ENCODE data around the gene ZNF132.
"Not testable (repeated sequence)": the region's sequence is repeated elsewhere in the genome, so short reads cannot be mapped to it uniquely, and the experiment has no call there.

Gene ZNF132

DNA sequence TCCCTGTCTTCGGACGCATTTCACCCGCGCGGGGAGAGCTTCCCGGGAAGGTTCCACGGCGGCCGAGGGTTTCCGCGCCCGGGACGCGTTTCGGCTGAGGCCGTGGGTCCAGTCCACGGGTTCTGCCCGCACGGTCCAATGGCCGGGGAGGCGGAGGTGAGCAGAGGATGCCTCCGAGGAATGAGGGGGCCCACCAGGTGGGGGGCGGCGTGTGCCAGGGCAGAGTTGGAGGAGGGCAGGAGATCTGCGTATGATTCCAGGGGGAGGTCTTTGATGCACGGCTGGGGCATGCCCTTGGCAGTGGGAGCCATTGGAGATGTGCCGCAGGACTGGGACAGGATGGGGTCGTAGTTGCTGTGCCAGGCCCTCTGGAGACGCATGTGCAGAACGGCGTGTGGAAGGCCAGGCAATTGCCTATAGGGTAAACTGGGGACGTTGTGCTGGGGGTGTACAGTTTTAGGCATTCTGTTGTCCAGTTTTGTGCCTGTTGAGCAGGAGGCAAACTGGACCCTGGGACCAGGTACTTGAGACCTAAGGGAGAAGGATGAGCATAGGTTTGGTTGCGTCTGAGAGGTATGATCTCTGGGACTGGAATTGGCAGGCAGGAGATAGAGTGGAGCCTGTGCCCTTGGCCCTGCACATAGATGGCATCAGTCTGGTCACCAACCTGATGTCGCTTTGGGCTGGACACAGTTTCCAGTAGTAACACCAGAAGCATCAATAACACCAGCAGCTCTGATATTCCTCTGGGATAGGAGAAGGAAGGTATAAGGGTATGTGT lies 30.8 kb downstream of the ZNF132 start:
- no peak for DNase-seq (ENCODE audit: extremely low spot score)
- no peak for TF ChIP-seq FOXK2 (IDR thresholded peaks at IDR 0.05)
- TF ChIP-seq ELF4 (IDR thresholded peaks at IDR 0.05) = no peak
- no peak for TF ChIP-seq PKNOX1 (IDR thresholded peaks at IDR 0.05)
- no peak for TF ChIP-seq L3MBTL2 (conservative IDR thresholded peaks at IDR 0.05)
- TF ChIP-seq BHLHE40 (IDR thresholded peaks at IDR 0.05; ENCODE audit: borderline replicate concordance) = no peak
- no peak for TF ChIP-seq LEF1 (IDR thresholded peaks at IDR 0.05; ENCODE audit: borderline replicate concordance)
- TF ChIP-seq ARNT (IDR thresholded peaks at IDR 0.05) = no peak
- no peak for TF ChIP-seq FOXA1 (IDR thresholded peaks at IDR 0.05)
- no peak for TF ChIP-seq SUZ12 (IDR thresholded peaks at IDR 0.05)
- TF ChIP-seq SP1 (IDR thresholded peaks at IDR 0.05) = no peak
- TF ChIP-seq TARDBP (IDR thresholded peaks at IDR 0.05) = no peak
- no peak for TF ChIP-seq ZNF384 (IDR thresholded peaks at IDR 0.05)
- TF ChIP-seq FOXM1 (IDR thresholded peaks at IDR 0.05; ENCODE audit: borderline replicate concordance) = no peak
- no peak for TF ChIP-seq HDGF (IDR thresholded peaks at IDR 0.05; ENCODE audit: borderline replicate concordance)
- CTCF ChIA-PET = no interaction called here
- POLR2A ChIA-PET = interaction anchor here (0.6 to 2.6 kb wide), 15 partner anchors 8 to 130 kb away, joined by 3 to 17 read pairs (median 3); partner anchors contain the start of genes RPS5, ZBTB45, ZNF324B and ZNF497

- DNase-seq (ENCODE audit: extremely low spot score) = peak; percentile 91
- TF ChIP-seq SP1 (IDR thresholded peaks at IDR 0.05) (no peak), PKNOX1 (IDR thresholded peaks at IDR 0.05) (no peak), SUZ12 (IDR thresholded peaks at IDR 0.05) (no peak), TARDBP (IDR thresholded peaks at IDR 0.05) (peak; percentile 84), ELF4 (IDR thresholded peaks at IDR 0.05) (peak; percentile 58), L3MBTL2 (conservative IDR thresholded peaks at IDR 0.05) (peak; percentile 1; the same call in 1 of the 2 replicates), FOXM1 (IDR thresholded peaks at IDR 0.05; ENCODE audit: borderline replicate concordance) (no peak)
- POLR2A ChIA-PET = interaction anchor here (0.5 to 2.6 kb wide), 17 partner anchors 9 to 136 kb away, joined by 3 to 17 read pairs (median 3); partner anchors contain the start of genes RPS5, TRIM28, ZBTB45 and ZNF324B
- CTCF ChIA-PET = no interaction called here
Measured at GRCh38 chr19:58408152-58409009, 31.6 kb downstream of the ZNF132 start, which contains the start of gene ZNF584. TSS of gene ZNF584 (plus strand) at chr19:58408649. CDS start at chr19:58409148, 499 bp downstream.

- TF ChIP-seq L3MBTL2 (conservative IDR thresholded peaks at IDR 0.05) (peak; percentile 50; the same call in 1 of the 2 replicates), ZNF384 (IDR thresholded peaks at IDR 0.05) (no peak)
- ChIA-PET POLR2A (interaction anchor here (0.5 to 2.6 kb wide), 10 partner anchors 10 to 136 kb away, joined by 3 to 17 read pairs (median 3); partner anchors contain the start of genes RNF225, RPS5, TRIM28 and ZBTB45), CTCF (no interaction called here)
- DNase-seq (ENCODE audit: extremely low spot score) = no peak
Measured at GRCh38 chr19:58407658-58408151, 32.2 kb downstream of the ZNF132 start.

- ChIA-PET POLR2A (interaction anchor here (1.0 to 2.6 kb wide), 3 partner anchors 12 to 137 kb away, joined by 3 to 17 read pairs (median 3); partner anchors contain the start of genes RNF225, TRIM28 and ZNF497), CTCF (no interaction called here)
- no peak for DNase-seq (ENCODE audit: extremely low spot score)
- TF ChIP-seq BHLHE40 (IDR thresholded peaks at IDR 0.05; ENCODE audit: borderline replicate concordance) (no peak), FOXK2 (IDR thresholded peaks at IDR 0.05) (no peak), ZNF384 (IDR thresholded peaks at IDR 0.05) (no peak), TARDBP (IDR thresholded peaks at IDR 0.05) (no peak), L3MBTL2 (conservative IDR thresholded peaks at IDR 0.05) (no peak), FOXM1 (IDR thresholded peaks at IDR 0.05; ENCODE audit: borderline replicate concordance) (no peak), HDGF (IDR thresholded peaks at IDR 0.05; ENCODE audit: borderline replicate concordance) (no peak), SP1 (IDR thresholded peaks at IDR 0.05) (no peak), LEF1 (IDR thresholded peaks at IDR 0.05; ENCODE audit: borderline replicate concordance) (no peak), SUZ12 (IDR thresholded peaks at IDR 0.05) (no peak), CTBP1 (IDR thresholded peaks at IDR 0.05; ENCODE audit: borderline replicate concordance) (no peak), ARNT (IDR thresholded peaks at IDR 0.05) (no peak), PKNOX1 (IDR thresholded peaks at IDR 0.05) (no peak), NFRKB (IDR thresholded peaks at IDR 0.05) (no peak), ELF4 (IDR thresholded peaks at IDR 0.05) (no peak), FOXA1 (IDR thresholded peaks at IDR 0.05) (no peak)
Measured at GRCh38 chr19:58406818-58407657, 32.9 kb downstream of the ZNF132 start.

DNA sequence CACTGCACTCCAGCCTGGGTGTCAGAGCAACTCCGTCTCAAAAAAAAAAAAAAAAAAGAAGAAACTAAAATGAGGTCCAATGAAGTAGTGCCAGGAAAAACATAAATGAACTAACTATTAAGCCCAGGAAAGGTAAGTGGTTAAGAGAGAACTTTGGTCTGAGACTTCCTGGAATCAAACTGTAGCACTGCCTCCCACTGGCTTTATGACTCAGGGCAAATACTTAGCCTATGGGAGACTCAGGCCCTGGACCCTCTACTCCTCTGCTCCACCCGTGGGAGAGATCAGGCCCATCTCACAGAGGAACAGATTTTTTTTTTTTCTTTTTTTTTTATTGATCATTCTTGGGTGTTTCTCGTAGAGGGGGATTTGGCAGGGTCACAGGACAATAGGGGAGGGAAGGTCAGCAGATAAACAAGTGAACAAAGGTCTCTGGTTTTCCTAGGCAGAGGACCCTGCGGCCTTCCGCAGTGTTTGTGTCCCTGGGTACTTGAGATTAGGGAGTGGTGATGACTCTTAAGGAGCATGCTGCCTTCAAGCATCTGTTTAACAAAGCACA lies 36.0 kb downstream of the ZNF132 start:
- CTCF ChIA-PET = not testable (repeated sequence)
- POLR2A ChIA-PET = interaction anchor here (1.0 to 1.2 kb wide), 2 partner anchors 16 to 116 kb away, joined by 4 read pairs; partner anchors contain the start of gene ZBTB45
- peak; percentile 9 for DNase-seq (ENCODE audit: extremely low spot score)
